HG02798 (cell line): ENCODE results near the gene MGAT5.
A peak's percentile ranks its signal among the peaks of the same experiment; 100 is the strongest.
"Not testable (repeated sequence)": the region's sequence is repeated elsewhere in the genome, so short reads cannot be mapped to it uniquely, and the experiment has no call there.

Source experiments
- ATAC-seq: cut with Tn5 transposase; IDR thresholded peaks from one replicate; pipeline ENCODE4 v1.9.1; 2021; ENCODE audit warnings: mild to moderate bottlenecking; ENCODE audit not compliant: unreplicated experiment, poor library complexity

Gene MGAT5

GRCh38 chr2:134457353-134457752 is 203.5 kb downstream of the MGAT5 start:
- no peak for ATAC-seq

GRCh38 chr2:134457765-134458472 is 204.0 kb downstream of the MGAT5 start:
- no peak for ATAC-seq

GRCh38 chr2:134458473-134458853 is 204.6 kb downstream of the MGAT5 start:
- ATAC-seq: no peak

GRCh38 chr2:134458950-134459349 is 205.1 kb downstream of the MGAT5 start:
- ATAC-seq: no peak

- no peak for ATAC-seq
Observed at GRCh38 chr2:134459706-134460406, 206.0 kb downstream of the MGAT5 start.

GRCh38 chr2:134460583-134460998 is 206.7 kb downstream of the MGAT5 start:
- ATAC-seq: peak; percentile 94

- no peak for ATAC-seq
Observed at GRCh38 chr2:134461511-134461910, 207.6 kb downstream of the MGAT5 start.

- no peak for ATAC-seq
Observed at GRCh38 chr2:134462275-134462674, 208.4 kb downstream of the MGAT5 start.

GRCh38 chr2:134462791-134463698 is 209.2 kb downstream of the MGAT5 start:
- no peak for ATAC-seq

GRCh38 chr2:134463699-134464022 is 209.8 kb downstream of the MGAT5 start:
- no peak for ATAC-seq

GRCh38 chr2:134465228-134466105 is 211.6 kb downstream of the MGAT5 start:
- no peak for ATAC-seq

- peak; percentile 41 for ATAC-seq
Observed at GRCh38 chr2:134466141-134466540, 212.3 kb downstream of the MGAT5 start.

GRCh38 chr2:134468164-134468563 is 214.3 kb downstream of the MGAT5 start:
- no peak for ATAC-seq

- ATAC-seq: no peak
Observed at GRCh38 chr2:134468776-134469175, 214.9 kb downstream of the MGAT5 start.

- no peak for ATAC-seq
Observed at GRCh38 chr2:134469516-134470115, 215.7 kb downstream of the MGAT5 start.

GRCh38 chr2:134470561-134471168 is 216.8 kb downstream of the MGAT5 start:
- ATAC-seq: no peak

- not testable (repeated sequence) for ATAC-seq
Observed at GRCh38 chr2:134476982-134477381, 223.1 kb downstream of the MGAT5 start.

- ATAC-seq: no peak
Observed at GRCh38 chr2:134479696-134480330, 225.9 kb downstream of the MGAT5 start.
